GM19023 (cell line): ENCODE data around the gene ENTHD1.

ENCODE experiments used
- ATAC-seq: cut with Tn5 transposase; IDR thresholded peaks from one replicate; pipeline ENCODE4 v1.9.1; 2021; ENCODE audit warnings: mild to moderate bottlenecking, moderate library complexity; ENCODE audit not compliant: unreplicated experiment

The ENTHD1 gene

DNA sequence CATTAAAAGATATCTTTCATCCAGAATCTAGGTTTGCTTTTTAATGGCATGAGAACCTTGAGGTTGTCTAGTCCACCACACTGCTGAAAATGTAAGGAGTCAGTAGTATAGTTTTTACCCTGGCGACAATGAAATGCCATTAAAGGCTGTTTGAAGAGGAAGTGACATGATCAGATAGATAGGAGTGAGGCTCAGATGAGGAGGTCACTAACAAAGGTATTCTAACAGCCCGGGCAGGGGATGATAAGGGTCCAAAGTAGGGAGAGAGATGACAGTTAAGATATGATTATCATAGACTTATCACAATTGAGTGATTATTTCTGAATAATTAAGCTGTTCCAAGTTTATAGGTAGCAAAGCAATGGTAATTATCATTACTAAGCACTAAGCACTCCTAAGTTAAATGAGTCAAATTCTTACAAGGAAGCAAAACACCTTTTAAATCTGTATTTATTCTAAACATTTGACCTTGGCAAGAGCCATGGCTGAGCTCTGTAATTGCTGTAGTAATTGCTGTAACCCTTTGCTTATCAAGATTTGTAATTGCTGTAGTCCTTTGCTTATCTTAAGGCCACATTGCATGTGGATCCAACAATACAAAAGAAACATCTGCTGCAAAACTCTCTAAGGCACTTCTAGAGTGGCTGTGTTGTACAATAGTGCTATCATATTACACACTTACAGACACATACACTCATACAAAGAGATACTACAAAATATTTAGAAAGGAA is 92.6 kb downstream of the ENTHD1 start:
- no peak for ATAC-seq

DNA sequence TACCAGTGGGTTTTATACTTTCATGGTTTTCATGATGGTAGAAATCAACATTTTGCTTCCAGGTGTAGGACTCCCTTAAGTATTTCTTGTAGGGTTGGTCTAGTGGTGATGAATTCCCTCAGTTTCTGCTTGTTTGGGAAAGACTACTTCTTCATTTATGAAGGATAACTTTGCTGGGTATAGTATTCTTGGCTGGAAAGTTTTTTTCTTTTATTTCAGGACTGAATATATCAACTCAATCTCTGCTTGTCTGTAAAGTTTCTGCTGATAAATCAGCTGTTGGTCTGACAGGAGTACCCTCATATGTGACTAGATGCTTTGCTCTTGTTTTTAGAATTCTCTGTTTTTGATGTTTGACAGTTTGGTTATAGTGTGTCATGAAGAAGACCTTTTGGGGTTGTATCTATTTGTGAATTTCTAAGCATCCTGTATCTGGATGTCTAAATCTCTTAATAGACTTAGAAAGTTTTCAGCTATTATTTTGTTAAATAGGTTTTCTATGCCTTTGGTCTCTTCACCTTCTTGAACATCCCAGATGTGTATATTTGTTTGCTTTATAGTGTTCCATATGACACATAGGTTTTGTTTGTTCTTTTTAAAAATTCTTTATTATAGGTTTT is 95.9 kb downstream of the ENTHD1 start:
- ATAC-seq, result no peak

DNA sequence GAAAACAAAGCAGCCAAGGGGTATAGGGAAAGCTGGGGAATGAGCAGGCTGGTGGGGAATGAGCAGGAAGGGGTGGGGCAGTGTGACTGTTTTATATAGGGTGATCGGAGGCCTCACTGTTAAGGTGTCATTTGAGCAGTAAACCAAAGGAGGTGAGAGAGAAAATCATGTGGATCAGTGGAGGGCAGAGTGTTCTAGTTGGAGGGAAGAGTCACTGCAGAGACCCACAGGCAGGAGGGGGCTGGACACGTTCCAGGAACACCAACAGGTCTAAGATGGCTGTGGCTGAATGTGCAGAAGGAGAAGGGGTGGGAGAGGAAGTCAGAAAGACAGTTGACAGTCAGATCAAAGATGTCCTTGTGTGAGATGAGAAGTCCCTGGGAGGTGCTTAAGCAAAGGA is 103.8 kb downstream of the ENTHD1 start:
- no peak for ATAC-seq

DNA sequence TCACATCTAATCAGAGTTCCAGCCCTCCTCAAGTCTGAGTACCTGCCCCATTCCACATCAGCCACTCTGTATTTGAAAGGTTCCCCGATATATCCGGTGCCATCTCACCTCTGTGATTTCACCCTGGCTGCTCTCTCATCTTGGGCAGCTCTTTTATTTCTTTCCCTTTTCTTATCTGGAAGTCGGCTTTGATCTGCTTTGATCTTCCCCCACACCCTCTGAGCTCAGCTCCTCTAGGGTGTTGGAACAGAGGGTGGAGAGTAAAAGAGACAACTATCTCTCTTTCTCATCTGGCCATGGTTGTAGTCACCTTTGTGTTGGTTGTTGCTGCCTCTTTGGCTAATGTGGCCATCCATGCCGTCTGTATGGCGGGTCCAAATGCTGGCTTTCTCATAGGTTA is 108.3 kb downstream of the ENTHD1 start:
- ATAC-seq, result no peak

DNA sequence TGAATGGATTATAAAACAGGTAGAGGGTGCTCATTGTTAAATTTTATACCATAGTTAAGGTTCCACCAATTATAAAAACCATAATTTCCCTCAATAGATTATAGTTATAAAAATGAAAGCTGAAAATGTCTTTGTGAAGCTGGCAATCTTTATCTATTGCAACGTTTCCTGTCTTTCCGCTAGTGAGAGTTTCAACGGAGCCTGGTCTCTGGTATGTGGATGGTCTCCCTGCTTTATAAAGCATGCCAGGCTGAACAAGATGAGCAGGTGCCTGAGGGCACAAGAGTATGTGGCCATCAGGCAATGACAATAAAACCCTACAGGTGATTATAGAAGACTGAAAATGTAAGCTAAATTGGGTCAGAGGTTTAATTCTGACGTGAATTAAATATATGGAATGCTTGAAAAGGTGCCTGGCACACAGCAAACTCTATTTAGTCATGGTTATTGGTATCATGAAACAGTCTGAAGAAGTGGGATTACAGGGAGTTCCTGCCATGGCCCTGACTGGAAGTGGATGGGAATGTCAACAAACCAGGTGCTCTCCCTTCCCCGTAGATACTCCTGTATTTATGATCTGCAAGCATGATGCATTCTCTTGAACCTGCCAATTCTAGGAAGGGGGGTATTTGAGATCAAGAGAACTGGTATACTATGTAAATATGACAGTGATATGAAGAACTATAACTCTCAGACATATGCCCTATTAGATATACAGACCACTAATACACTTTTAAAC is 115.7 kb downstream of the ENTHD1 start:
- ATAC-seq, result no peak

DNA sequence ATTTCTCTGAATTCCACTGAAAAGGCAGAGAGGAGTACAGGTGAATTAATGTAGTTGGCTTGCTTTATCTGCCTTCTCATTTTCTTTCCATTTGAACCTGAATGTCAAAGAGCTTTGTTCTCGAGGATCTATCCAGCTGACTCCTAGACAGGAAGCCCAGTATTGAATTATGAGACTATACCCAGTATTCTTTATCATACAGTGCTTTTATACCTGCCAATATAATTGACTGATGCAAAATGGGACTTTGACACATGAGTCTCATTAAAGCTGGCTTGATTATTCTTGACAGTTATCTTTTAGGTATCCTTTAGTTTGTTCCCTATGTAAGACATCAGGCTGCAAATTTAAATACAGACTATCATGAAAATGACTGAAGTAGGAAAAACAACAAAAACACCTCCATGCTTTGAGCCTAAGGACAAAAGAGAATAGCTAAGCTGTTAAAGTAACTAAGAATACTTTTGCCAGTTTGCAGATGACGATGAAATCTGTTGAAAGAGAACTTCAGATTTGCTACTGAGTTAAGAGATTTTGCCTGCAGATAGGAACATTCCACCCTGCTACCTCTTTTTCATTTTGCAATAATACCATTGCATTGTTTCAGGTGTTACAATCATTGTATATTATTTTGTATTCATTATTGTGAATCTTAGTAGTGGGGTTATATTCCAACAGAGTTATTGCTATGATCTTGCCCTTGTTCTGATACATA is 117.1 kb downstream of the ENTHD1 start:
- no peak for ATAC-seq

DNA sequence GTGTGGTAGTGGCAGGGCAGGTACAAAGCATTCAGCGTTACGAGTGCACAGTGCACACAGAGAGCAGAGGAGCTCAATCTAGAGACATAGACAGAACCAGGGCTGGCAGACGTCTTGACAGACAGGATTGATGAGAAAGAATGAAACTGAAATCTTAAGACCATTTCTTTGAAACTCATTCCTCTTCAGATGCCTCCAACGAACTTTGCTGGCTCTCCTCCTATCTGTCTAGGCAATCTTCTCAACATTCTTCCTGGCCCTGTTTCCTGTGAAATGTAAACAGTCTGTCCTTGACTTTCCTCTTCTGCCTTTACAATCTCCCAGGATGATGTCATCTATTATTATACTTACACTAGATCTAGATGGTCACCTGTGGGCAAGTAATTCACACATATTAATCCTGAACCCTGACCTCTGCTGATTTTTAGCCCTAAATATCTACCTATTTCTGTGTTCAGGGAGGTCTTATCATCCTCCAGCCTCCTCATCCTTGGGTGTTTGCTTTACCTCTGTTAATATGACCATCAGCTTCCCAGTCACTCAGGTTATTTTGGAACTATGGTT is 119.5 kb downstream of the ENTHD1 start:
- no peak for ATAC-seq

DNA sequence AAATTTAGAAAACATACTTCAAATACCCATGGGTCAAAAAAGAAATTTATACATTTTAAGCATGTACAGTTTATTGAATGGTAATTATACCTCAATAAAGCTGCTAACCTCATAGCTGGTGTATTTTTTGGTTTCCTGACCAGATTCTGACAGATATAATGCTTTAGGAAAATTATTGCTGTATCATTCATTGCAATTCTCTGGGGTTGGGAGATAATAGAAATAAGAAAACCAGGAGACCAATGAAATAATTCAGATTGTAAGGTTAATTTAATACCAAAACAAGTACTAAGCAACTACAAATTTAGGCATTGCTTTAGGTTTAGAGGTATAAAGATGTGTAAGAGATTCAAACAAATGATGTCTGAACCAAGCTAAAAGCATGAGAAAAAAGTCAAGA is 120.1 kb downstream of the ENTHD1 start:
- ATAC-seq, result no peak

DNA sequence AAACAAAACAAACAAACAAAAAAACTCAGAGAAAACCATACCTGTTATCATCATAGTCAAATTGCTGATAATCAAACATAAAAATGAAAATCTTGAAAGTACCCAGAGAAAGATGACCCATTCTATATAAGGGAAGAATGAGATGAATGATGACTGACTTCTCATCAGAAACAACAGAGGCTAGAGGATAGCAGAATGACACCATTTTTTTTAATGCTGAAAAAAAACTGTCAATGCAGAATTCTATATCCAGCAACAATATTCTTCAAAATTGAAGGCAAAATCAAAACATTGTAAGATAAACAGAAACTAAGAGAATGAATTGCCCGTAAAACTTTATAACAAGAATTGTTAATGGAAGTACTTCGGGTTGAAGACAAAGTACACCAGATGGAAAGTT is 122.1 kb downstream of the ENTHD1 start:
- ATAC-seq, result no peak

DNA sequence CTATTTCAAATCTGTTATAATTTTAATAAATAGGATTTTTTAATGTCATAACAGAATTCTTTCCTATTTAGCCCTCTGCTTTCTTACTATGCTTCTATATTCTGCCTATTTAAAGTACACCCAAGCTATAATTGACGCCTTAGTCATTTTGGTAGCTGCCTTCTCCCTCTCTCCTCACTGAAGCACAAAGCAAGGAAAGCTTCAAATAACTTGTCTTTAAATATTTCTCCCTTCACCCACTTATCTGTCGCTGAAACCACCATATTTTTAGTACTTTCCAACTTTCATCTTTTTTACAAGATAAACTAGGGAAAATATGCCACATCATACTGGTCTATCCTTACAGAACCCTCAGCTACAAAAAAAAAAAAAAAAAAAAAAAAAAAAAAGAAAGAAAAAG is 127.9 kb downstream of the ENTHD1 start:
- no peak for ATAC-seq

DNA sequence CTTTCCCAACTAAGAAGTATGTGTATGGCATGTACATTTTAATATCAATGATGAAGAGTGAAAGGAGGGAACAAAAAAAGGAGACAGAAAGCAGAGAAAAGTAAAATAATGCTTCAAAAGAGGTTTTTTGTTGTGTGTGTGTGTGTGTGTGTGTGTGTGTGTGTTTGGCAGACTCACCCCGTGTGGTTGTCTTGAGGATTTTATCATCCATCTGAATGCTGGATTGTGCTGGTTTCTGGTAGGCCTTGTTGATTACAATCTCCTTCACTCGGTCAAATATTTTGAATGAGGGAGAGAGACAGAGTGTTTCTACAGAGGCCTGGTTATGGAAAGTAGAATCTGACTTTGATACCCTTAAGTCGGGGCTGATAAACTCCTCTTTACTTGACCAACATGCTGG is 128.5 kb downstream of the ENTHD1 start:
- no peak for ATAC-seq

DNA sequence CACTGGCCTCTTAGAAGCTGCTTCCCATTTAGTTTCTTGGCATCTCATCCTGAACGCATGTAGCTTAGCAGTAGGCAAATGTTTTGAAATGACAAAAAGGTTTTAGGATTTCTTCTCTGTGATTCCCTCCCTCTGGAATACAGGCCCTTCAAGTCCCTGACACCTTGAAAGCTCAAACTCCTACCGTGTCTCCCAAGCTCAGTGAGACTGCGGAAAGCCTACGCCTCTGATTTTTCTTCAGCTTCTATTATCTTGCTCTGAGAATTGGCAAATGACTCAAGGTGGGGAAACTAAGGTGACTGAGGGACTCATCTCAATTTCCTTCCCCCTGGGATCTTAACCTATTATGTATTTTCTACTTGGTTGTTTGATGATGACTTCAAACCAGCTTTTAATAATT is 130.3 kb downstream of the ENTHD1 start:
- ATAC-seq, result no peak

DNA sequence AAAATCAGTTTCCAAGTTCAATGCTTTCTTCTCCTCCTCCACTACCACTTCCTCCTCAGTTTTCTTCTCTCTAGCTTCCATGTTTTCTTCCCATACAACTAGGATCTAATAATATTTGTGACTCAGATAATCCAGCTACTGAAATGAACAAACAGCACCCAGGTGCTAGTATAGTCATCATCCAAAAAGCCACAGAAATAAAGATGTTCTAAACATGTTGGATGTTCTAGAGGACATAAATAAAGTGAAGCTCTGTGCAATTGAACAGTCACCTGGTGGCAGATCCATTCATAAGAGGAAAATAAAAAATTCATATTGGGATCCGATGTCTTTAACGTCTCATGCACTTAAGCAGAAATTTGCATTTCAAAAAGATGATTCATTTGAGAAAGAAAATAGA is 142.8 kb downstream of the ENTHD1 start:
- no peak for ATAC-seq

DNA sequence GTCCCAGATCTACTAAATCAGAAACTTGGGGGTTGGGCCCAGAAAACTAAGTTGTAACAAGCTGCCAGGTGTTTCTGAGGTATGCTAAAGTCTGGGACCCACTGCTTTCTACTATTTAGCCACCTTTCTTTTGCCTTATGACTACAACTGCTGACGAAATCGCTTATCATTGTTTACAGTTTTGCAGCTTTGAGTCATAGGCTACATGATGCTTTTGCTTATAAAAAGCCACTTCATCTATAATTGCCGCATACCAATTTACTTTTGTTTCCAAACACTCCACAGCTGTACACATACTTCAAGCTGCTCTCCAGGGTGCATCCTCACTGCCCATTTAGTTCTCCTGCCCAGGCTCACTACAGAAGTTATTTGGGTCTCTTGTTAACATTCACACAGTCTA is 144.7 kb downstream of the ENTHD1 start:
- no peak for ATAC-seq

DNA sequence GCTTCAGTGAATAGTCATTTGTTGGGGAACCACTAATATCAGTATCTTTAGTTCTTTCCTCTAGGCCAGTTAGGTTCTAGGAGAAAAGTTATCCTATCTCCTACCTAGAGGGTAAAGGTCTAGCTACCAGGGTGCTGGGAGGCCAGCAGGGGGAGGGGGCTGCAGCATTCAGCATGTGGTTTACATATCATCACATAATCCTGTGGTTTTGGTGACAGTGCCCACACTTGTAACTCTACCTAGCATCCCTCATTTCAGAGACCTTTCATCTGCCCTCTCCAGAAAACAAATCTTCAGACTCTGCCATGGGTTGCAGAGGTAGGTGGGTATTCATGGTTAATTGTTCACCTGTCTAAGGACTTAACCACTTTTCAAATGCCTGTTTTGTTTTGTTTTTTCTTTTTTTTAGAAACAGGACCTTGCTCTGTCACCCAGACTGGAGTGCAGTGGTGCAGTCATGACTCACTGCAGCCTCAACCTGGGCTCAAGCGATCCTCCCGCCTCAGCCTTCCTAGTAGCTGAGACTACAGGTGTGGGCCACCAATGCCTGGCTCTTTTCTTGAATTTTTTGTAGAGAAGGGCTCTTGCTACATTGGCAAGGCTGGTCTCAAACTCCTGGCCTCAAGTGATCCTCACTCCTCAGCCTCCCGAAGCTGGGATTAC is 146.8 kb downstream of the ENTHD1 start:
- ATAC-seq, result no peak

DNA sequence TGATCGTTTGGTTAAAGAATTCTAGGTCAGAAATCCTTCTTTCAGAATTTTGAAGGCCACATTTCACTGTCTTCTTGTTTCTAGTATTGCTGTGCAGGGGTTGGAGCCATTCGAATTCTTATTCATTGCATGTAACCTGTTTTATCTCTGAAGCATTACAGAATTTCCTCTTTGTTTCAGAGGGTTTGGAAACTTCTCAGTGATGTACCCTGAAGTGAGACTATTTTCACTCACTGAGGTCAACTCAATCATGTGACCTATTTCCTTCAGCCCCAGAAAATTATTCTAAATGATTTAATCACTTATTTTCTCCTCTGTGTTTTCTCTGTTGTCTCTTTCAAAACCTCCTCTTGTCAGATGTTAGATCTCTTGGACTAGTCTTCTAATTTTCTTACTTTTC is 147.8 kb downstream of the ENTHD1 start:
- no peak for ATAC-seq

DNA sequence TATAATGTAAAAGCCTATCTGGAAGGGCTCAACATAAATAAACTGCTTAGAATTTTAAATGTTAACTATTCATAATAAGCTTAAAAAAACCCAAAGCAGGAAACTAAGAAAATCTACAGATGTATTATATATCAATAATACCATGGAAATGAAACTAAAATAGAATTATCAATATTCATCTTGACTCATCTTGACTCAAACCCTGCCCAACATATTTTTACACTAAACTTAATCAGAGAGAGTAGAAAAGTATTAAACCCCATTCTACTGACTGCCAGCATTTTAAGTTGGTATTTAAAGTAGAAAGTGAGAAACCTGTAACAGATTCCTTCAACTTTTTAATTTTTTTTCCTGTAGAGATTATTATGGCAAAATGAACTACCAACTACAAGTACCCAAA is 149.2 kb downstream of the ENTHD1 start:
- no peak for ATAC-seq

DNA sequence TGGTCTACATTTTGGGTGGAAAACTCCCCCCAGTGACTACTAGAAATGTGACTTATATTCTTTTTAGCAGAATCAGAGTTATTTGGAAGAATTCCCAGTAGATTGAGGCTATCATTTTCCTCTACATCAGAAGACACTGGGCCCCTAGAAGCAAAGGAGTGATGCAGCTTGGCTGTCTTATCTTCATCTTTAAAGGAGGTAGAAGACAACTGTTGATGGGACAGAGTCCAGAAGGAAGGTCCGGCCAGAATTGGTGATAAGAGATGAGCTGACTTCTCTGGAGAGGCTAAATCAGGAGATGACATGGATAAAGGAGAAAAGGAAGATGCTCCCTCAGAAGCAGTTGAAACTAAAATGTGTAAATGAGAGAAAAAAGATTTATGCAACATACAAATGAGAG is 149.6 kb downstream of the ENTHD1 start:
- no peak for ATAC-seq

DNA sequence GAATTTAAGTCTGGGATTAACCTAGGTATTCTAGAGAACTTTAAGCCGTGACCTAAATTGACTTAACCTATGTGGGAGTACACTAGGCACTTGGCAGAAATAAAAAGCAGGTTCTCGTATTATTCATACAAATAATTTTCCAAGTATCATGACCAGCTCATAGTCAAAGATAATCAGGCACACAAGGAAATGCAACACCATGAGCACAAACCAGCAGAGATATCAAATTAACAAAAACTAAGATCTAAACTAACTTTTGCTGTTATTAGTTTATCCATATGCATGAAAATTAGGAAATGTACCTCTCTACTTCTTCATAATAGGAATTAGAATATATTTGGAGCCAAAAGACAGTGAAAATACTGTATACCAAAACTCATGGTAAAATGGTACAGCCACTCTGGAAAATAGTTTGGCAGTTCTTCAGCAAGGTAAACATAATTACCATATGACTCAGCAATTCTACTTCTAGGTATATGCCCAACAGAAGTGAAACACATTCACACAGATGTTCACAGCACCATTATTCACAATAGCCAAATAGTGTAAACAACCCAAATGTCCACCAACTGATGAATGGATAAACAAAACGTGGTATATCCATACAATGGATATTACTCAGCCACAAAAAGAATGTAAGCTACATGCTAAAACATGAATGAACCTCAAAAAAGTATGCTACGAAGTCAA is 154.1 kb downstream of the ENTHD1 start:
- no peak for ATAC-seq

DNA sequence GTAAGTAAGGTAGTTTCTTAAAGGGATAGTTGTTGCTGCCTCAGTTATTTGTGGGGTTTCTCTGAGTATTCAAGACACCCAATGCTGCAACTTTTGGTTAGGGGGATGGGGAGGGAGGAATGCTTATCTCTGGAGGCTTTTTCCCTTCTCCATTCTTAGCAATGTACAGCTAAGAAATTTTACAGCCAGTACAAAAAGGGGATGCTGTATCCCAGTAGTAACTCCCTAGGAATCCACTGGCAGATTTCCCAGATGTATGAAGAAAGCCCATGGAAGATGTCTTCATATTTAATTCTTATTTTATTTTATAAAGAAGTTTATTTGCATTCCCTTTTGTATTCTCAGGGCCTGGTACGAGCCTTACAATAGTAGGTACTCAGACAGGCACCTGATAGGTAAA is 154.8 kb downstream of the ENTHD1 start:
- ATAC-seq, result no peak
